CD4-positive, alpha-beta T cell treated with Interleukin-10 for 1 hour (primary cell): ENCODE data around the gene ZC3H10.

ENCODE experiments used
- DNase-seq: peaks from one replicate; pipeline ENCODE4 v3.0.0-alpha.2; 2020

The ZC3H10 gene

DNA sequence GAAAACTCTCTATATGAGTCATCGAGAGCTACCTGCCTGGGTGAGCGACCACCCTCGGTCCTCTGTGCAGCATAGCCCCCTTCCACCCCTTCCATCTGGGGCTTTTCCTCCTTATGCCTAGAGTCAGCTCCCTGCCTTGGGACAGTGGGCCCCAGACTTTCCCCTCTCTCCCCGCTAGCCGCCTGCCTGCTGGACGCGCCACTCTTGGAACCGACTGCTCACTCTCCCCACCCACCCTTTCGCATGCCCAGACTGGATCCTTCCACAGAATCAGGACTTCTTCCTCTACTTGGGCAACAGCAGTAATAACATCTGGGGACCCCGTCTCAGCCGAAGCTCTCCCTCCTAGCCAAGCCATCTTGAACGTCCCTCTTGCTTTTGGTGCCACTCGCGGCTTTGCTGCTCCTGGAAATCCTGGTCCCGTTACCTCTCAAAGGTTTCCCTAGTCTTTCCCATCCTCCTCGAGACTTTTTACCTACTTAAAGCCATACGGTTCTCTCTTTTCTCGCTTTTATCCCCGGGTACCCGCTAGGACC is 10.7 kb downstream of the ZC3H10 start:
- DNase-seq = no peak

DNA sequence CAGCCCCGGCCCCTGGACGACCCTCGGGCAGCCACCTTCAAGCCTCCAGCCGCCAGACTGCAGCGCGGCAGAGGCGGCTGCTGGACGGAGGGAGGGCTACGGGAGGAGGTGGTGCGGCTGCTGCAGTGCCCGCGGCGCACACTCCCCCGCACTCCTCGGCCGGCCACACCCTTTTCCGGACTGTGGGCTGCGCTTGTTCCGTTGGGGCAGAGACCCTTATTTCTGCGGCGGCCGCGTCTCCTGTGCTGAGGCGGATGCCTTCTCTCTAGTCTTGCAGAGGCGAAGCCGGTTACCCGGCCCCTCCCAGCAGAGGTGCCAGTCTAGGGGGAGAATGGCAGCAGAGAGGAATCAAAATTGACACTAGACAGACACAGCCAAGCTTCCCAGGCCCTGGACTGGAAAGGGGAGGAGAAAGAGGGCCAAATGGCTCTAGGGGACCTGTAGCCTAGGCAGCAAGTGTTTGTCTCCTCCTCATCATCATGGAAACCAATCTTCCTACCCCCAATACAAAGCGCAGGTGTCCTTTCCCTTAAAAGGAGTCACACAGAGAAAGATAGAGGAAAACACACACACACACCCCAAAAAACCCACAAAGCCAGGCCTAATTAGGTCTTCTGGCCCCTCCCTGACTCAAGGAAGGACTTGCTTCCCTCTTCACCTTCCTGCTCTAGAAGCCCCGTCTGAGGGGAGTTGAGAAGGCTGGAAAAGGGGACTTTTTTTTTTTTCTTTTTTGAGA is 11.3 kb downstream of the ZC3H10 start:
- peak; percentile 86 for DNase-seq

DNA sequence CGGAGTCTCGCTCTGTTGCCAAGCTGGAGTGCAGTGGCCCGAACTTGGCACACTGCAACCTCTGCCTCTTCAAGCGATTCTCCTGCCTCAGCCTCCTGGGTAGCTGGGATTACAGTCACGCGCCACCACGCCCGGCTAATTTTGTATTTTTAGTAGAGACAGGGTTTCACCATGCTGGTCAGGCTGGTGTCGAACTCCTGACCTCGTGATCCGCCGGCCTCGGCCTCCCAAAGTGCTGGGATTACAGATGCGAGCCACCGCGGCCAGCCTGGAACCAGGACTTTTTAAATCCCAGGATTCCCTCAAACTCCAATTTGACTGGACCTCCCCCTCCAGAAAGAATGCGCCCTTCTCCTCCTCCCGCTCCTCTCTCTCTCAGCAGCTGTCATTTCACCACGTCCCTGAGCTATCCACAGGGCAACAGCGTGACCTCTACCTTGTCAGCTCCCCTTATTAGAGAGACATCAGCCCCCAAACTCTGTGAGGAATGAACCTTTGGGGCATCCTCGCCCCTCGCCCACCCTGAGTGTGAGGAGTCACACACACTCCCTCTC is 12.0 kb downstream of the ZC3H10 start:
- DNase-seq = no peak

DNA sequence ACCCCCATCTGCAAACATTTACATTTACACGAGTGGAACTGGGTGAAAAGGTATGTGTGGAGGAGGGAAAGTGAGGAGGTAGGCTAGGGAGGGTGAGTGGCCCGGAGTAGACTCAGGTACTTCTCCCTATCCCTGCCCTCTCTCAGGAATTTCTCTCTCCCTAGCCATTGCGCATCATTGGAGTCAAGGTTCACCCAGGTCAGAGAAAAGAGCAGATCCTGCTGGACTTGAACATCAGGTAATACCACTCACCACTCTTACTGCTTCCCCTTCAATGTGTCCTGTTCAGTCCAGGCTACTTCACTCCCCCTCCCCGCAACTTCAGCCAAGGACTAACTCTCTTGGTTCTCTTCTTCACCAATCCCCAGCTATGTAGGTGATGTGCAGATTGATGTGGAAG is 12.8 kb downstream of the ZC3H10 start:
- DNase-seq = no peak

DNA sequence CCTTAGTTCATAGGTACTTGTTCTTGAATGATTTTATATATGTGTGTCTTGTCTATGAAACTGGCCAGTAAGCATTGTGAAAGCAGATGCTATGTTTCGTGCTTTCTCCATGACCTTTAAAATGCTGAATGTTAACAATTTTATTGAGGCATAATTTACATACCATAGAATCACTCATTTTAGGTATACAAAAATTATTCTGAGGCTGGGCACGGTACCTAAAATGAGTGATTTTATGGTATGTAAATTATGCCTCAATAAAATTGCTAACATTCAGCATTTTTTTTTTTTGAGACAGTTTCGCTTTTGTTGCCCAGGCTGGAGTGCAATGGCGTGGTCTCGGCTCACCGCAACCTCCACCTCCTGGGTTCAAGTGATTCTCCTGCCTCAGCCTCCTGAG is 16.8 kb downstream of the ZC3H10 start:
- no peak for DNase-seq

DNA sequence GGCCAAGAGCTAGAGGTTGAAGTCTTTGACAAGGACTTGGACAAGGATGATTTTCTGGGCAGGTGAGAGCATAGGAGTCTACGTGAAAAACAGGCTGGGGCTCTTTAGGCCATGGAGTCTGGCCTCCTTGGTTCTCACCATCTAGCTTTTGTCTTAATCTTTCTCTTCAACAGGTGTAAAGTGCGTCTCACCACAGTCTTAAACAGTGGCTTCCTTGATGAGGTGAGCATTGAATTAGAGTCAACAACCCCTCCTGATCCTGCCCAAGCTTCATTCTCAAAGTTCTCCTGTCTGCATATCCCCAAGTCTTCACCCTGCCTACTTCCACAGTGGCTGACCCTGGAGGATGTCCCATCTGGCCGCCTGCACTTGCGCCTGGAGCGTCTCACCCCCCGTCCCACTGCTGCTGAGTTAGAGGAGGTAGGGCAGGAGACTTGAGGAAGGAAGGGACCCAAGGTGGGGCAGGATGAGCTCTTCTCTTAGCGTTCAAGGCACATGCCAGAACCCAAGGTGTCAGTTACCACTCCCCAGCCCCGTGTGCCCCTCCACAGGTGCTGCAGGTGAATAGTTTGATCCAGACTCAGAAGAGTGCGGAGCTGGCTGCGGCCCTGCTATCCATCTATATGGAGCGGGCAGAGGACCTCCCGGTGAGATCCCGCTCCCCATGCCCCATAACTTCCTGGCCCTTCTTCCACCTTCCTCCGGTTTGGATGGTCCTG is 19.9 kb downstream of the ZC3H10 start:
- no peak for DNase-seq

DNA sequence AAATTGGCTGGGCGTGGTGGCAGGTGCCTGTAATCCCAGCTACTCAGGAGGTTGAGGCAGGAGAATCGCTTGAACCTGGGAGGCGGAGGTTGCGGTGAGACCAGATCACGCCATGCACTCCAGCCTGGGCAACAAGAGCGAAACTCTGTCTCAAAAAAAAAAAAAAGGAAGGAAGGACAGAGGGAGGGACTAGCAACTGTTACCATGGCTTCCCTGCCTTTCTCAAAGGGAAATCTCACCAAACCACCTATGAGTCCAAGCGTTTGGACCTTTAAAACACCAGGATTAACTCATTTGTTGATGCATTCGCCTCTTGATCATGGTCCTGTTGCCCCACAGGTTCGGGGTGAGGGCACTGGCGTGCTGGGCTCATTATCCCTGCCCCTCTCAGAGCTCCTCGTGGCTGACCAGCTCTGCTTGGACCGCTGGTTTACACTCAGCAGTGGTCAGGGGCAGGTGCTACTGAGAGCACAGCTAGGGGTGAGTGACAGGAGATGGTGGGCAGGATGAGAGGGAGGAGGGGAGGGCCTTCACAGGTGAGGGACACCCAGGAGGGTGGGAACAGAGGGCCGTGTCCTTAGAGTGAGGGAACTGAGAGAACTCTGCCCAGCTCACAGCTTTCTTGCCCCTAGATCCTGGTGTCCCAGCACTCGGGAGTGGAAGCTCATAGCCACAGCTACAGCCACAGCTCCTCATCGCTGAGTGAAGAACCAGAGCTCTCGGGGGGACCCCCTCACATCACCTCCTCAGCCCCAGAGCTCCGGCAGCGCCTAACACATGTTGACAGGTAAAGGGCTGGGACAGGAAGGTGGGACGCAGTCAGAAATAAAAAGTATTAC is 24.1 kb downstream of the ZC3H10 start:
- DNase-seq = no peak

DNA sequence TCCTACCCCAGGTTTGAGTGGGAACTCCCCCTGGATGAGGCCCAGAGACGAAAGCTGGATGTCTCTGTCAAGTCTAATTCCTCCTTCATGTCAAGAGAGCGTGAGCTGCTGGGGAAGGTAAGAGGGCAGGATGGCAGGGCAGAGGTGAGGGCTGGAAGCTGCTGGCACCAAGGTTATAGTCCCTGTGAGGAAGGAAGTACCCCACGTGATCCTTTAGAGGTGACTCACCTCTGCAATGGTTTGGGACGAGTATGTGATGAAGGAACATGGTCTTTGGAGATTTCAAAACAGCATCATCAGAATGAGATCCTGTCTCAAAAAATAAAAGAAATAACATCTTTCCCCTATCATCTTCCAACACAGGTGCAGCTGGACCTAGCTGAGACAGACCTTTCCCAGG is 25.2 kb downstream of the ZC3H10 start:
- DNase-seq = peak; percentile 26

DNA sequence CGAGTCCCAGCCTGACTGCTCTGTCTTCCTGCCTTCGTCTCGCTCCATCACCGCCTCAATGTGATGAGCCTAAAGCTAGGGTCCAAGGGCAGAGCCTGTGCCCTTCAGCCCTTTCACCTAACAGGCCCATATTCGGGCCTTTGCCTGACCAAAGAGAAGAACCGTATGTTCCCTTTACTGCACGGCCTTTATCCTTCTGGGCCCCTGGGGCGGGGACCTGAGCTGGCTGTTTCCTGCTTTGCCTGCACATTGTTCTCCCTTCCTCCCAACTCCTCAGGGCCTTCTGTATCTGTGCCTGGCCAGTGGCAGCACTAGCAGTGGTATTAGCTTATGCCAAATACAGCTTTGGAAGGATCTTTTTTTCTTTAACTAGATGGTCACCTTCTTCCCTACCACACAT is 25.8 kb downstream of the ZC3H10 start:
- DNase-seq = no peak

DNA sequence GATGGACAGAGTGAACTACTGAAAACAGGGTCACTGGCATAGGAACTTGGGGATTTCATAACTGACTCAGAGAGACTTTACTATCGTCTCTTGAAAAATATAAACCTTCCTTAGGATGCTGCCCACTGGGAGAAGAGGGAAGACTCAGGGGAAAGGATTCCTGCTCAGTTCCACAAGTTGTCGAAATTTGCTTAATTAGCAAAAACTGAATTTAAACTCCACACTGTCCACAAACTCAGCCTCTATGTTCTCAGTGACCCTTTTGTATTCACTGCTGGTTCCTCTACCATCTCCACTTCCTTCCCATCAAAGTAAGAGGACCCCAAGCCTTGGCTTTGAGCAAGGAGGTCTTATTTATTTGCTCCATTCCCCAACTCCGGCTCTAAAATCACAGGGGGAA is 27.2 kb downstream of the ZC3H10 start:
- no peak for DNase-seq

DNA sequence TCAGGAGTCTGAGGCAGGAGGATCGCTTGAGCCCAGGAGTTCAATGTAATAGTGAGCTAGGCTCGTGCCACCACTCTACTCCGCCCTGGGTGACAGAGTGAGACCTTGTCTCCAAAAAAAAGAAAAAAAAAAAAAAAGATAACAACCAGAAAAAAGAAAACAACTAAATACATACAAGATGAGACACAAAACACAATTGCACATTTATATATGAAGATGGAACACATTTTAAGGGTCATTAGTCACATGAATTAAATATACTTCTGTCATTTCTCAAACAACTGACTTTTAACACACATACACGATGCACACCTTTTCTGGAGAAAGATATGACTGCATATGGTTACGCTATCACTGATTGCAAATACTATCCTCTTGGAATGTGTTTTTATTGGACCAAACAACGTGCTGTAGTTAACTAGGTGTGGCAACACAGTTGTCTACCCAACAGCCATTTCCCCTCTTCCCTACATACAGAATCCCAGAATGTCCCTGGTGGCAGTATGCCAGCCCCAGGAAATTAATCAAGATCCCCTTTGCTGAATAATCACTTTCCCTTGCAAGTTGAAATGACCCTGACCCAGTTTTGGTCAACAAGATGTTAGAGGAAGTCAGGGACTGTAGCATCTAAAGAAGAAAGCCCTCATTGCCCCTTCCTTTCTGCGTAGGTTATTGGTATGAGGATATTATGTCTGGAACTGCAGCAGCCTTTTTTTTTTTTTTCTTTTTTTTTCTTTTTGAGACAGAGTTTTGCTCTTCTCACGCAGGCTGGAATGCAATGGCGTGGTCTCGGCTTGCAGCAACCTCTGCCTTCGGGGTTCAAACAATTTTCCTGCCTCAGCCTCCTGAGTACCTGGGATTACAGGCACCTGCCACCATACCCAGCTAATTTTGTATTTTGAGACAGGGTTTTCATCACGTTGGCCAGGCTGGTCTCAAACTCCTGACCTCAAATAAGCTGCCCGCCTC is 28.7 kb downstream of the ZC3H10 start:
- DNase-seq = no peak

DNA sequence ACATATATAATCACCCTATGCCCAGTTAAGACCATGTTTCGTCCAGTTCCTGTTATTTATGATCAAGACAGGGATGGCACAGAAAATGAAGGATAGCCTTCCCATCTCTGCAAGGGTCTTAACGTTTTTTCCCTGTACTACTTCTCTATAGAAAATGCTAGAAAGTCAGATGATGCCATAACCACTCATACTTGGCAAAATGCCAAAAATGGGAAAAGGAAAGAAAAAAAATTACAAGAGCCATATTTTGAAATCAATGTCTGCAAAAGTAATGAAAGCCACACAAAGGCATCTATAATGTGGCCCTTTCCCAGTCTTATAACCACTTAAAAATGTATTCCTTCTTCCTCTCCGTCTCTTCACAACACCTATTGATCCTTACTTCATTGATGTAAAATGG is 32.5 kb downstream of the ZC3H10 start:
- DNase-seq = peak; percentile 29

DNA sequence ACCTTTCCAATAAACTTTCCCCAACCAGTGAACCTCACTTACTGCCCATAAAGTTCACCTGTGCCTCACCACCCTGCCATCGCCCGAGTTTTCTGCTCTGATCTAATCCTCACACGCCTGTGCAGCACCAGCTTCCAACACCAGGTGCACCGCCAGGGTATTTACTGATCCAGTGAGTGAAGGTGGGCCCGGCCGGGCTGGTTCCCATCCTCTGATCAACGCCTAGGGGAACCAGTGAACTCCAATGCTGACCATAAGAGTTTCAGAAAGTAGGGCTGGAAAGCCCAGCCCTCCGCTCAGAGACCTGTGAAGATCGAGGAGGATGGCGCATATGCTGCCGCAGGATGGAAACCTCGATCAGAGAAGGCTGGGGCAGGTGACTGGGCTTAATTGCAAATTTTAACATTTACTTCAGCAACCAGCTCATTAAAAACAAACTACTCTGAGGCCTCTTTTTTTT is 33.6 kb downstream of the ZC3H10 start:
- DNase-seq = peak; percentile 75

DNA sequence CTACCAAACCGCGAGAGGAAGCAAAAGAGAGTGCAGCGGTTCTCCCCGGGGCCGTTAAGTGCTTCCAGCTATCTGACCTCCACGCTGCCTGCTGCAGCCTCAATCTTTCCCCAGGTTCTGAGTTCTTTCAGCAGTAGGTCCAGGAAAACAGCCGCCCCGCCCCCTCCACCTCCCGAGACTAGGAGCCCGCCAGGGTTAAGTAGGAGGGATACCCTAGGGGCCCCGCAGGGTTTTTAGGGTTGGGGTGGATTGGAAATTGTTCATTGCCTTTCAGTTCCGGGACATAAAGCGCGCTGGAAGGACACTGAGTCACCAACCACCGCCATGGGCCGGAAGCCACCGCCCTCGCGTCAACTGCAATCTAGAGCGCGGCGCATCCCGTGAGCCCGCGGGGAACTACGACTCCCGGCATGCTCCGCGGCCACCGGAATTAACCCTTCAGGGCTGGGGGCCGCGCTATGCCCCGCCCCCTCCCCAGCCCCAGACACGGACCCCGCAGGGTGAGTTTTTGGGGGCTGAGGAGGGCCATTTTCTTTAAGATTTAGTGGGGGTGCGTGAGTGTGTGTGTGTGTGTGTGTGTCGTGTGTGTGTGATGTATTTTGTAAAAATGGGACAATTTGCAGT is 34.2 kb downstream of the ZC3H10 start, which contains the start of gene MYL6B:
MYL6B (plus strand) TSS at position 456 of the 624 bp plus-strand sequence. CDS start 1,332 bp downstream, outside the sequence.
- DNase-seq = peak; percentile 91

DNA sequence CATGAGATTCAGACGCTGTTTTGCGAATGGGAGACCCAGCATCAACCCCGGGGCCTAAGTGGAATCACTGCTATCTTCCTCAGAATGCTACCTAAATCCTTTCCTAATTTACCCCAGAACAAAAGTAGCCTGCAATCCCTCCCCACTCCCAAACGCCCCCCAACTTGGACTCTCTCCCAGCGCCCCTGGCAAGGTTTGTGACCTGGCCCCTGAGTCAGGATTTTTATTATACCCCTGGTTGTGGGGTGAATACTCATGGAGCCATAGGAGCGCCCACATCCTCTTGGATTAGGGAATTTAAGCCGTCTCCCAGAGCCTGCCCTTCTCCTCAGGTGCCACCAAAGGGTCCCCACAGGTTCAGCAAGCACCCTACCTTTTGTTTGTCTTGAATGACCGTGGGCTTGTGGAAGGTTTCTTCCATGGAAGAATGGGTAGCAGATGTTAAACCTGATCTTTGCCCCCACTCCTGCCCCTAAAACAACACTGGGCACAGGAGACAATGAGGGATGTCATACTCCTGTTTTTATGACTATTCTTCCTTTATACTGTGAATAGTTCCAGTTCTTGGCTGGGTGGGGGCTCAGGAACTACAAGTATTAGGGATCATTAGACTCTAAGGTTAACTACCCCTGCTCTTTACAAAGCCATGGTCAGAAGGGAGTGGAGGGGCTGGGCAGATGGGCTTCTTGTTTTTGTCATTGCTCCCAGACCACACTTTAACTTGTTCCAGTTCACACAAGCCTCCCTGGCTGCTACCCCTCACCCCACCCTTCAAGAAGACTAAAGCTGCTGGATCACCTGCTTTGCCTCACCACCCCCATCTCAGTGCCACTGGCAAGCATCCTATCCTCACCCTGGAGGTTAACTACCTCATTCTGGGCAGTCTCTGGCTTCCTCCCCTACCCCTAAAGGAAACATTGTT is 35.0 kb downstream of the ZC3H10 start:
- no peak for DNase-seq

DNA sequence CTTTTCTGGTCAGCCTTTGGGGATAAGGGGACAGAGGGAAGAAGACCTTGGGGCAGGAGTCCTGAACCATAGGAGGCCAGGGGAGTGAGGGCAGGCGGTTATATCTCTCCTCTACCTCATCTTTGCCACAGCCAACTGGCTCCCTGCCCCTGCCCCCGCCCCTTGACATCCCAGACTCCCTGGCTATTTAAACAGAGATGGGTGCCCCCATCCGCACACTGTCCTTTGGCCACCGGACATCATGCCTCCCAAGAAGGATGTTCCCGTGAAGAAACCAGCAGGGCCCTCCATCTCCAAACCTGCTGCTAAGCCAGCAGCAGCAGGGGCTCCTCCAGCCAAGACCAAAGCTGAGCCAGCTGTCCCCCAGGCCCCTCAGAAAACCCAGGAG is 35.6 kb downstream of the ZC3H10 start:
- DNase-seq = no peak

DNA sequence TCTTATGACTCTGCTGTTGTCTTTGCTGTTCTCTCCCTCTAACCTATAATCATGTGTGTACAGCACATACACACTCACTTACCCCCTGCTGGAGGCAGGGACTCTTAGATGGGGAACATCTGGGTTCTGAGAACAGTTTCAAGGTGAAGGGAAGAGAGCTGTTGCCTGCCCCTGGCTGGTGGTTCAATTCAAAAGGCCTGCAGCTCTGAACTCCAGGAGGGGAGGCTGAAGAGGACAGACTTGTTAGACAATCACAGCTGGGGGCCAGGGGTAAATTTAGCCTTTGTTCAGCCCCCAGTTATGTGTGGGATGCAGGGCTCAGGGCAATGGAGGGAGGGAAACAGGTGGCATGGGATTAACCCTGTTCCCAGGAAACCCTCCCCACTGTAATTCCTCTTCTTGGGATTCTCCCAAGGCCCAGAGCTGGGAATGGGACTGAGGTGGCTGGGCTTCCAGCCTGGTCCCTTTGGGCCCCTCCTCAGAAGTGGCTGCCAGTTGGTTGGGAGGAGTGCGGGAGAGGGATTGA is 36.2 kb downstream of the ZC3H10 start:
- no peak for DNase-seq

DNA sequence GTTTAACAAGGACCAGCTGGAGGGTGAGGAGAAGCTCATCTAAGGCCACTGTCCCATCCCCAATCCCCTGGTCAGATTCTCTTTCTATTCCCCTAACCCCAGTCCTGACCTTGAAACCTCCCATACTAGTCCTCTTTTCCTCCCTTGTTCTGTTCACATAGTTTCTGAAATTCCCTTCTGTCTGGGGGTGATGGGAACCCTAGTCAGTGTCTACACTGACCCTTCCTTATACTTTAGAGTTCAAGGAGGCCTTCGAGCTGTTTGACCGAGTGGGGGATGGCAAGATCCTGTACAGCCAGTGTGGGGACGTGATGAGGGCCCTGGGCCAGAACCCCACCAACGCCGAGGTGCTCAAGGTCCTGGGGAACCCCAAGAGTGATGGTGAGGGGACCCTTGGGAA is 36.8 kb downstream of the ZC3H10 start:
- no peak for DNase-seq

DNA sequence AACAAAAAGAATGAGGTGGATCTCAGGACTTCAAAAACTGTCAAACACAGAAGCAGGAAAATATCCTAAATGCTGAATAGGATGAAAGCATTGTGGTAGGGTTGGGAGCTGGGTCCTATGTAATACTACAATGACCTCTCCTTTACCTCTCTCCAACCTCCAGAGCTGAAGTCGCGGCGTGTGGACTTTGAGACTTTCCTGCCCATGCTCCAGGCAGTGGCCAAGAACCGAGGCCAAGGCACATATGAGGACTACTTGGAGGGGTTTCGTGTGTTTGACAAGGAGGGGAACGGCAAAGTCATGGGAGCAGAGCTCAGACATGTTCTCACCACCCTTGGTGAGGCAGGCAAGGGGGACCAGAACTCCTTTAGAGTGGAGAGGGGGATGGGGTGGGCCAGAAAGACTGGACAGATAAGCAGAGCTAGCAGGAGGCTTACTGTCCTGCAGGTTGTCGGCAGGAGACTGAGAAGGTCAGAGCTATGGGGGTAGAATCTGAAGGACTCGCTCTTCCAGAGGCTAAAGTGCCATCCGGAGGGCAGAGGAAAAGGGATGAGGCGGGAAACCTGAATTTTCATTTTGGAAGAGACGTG is 37.3 kb downstream of the ZC3H10 start:
- no peak for DNase-seq
